GM20431 (cell line): ENCODE data around the gene SBF2.
"Not testable (repeated sequence)": the region's sequence is repeated elsewhere in the genome, so short reads cannot be mapped to it uniquely, and the experiment has no call there.

Experiments used
- in situ Hi-C: fragments of 300-500 bp; cut with MseI, MboI; formaldehyde crosslinking; loops from one replicate; pipeline ENCODE4 v1.15.0; 2020; ENCODE audit warnings: low sequenced_read_pairs; ENCODE audit not compliant: unreplicated experiment

The SBF2 gene

GRCh38 chr11:10134975-10135481 lies 159.0 kb downstream of the SBF2 start:
- in situ Hi-C loops = loop anchor here (10.0 kb wide), 1 partner anchor 510 kb away; no protein-coding TSS in a partner anchor

- in situ Hi-C loops = loop anchor here (10.0 kb wide), 1 partner anchor 509 kb away; no protein-coding TSS in a partner anchor
Measured at GRCh38 chr11:10134226-10134625, 159.8 kb downstream of the SBF2 start.

DNA sequence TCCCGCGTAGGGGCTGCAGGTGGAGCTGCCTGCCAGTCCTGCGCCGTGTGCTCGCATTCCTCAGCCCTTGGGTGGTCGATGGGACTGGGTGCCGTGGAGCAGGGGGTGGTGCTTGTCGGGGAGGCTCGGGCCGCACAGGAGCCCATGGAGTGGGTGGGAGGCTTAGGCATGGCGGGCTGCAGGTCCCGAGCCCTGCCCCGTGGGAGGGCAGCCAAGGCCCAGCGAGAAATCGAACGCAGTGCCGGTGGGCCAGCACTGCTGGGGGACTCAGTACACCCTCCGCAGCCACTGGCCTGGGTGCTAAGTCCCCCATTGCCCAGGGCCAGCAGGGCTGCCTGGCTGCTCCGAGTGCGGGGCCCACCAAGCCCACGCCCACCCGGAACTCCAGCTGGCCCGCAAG lies 160.8 kb downstream of the SBF2 start:
- in situ Hi-C loops = loop anchor here (10.0 kb wide), 1 partner anchor 508 kb away; no protein-coding TSS in a partner anchor

- in situ Hi-C loops = loop anchor here (10.0 kb wide), 1 partner anchor 506 kb away; no protein-coding TSS in a partner anchor
Measured at GRCh38 chr11:10130875-10131274, 163.1 kb downstream of the SBF2 start.

GRCh38 chr11:10129184-10129583 lies 164.8 kb downstream of the SBF2 start:
- in situ Hi-C loops = not testable (repeated sequence)

- in situ Hi-C loops = no loop called here
Measured at GRCh38 chr11:10125522-10126133, 168.4 kb downstream of the SBF2 start.

GRCh38 chr11:10122326-10123197 lies 171.5 kb downstream of the SBF2 start:
- in situ Hi-C loops = no loop called here

GRCh38 chr11:10118865-10119264 lies 175.2 kb downstream of the SBF2 start:
- in situ Hi-C loops = no loop called here

- in situ Hi-C loops = no loop called here
Measured at GRCh38 chr11:10117709-10118351, 176.2 kb downstream of the SBF2 start.

DNA sequence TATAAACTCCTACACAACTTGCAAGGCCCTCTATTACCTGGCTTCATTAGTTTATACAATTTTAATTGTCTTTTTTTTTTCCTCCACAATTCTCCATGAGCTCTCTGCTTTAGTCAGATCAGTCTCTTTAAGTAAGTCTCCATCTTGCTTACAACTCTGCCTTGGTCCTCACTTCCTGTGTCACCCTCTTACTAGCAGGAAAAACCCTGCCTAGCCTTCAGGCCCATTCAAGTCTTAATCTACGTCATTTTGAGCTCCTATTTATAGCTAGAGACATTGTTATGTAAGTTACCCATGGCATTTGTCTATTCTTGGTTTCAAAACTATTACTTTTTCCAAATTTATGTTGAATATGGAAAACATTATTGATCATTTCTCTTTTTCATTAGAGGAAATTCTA lies 177.4 kb downstream of the SBF2 start:
- in situ Hi-C loops = no loop called here

- in situ Hi-C loops = no loop called here
Measured at GRCh38 chr11:10114593-10115404, 179.2 kb downstream of the SBF2 start.

GRCh38 chr11:10113852-10114251 lies 180.2 kb downstream of the SBF2 start:
- in situ Hi-C loops = no loop called here

DNA sequence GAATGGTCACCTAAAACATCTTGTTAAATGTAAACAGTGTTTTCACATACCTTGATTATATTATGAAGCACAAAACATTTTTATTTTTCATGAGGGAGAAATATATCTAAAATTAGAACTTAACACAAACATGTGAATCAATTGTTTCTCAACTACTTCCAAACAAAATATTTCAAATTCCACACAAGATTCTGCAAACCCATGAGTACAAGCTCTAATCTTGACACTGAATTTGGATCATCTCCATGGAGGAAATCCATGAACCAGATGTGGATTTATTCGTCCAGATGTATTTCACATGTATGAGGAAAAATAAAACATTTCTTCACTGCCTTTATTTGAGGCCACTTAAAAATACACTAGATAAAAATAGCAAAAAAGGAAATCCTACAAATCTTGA lies 184.2 kb downstream of the SBF2 start:
- in situ Hi-C loops = no loop called here

DNA sequence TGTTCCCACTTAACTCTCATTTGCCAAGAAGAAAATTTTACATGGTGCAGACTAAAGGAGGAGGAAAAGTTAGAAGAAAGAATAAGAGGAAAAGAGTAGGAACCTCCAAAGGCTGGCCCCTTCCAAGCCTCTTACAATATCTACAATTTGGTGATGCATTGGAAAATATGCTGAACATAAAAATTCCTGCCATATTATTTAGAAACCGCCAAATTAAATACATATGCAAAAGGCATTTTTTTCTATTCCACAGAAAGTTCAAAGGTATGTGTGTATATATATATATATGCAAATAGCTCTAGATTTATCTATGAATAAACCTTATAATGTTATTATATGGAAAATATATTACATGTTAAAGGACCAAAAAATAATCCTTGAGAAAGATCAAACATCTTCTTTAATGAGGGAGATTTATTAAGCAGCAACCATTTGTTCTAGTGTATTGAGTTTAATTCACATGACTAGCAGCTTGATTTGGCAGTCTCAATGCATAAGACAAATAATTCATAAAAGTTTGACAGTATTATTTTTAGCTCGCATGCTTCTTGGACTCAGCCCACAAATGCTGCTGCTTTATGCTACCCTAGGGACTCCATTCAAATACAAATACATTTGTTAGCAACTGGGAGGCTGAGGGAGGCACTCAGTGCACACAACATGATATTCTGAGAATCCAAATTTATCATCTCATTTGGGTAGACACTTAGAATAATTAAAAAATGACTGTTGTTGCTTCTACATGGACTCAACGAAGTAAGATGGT lies 184.9 kb downstream of the SBF2 start:
- in situ Hi-C loops = no loop called here

DNA sequence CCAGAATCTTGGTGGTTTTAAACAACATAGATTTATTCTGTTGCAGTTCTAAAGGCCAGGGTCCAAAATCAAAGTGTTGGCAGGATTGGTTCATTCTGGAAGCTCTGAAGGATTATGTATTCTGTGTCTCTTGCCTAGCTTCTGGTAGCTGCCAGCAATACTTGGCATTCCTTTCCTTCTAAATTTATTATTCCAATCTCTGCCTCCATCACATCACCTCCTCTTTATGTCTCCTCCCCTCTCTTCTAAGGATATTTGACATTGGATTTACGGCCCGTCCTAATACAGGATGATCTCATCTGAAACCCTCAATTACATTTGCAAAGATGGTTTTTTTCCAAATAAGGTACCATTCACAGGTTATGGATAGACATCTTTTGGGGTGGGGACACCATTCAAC lies 186.5 kb downstream of the SBF2 start:
- in situ Hi-C loops = no loop called here

DNA sequence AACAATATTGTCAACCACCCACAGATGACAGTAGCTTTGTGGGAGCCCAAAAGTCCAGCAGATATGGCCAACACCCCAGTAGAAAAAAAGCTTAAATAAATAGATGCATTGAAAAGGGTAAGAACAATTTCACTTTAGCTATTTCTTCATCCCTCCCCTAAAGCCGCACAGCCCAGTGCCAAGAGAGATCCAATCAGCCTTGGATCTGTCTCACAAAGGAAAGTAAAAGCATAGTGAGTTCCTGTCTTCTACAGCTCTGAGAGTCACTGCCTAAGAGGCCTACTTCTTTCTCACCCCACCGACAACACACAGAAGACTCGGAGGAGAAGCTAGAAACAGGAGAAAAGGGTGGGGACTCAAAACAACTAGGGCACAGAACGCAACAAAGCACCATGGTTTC lies 196.4 kb downstream of the SBF2 start:
- in situ Hi-C loops = no loop called here

DNA sequence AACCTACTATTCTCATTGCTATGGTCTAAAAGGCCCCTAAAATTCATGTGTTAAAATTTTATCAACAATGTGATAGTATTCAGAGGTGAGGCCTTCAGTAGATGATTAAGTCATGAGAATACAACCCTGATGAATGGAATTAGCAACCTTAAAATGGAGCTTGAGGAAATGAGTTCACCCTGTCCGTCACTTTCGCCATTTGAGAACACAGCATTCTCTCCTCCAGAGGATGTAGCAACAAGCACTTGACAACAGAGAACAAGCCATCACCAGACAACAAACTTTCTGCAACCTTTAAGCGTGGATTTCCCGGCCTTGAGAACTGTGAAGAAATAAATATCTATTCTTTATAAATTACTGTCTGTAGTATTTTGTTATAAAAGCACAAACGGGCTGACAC lies 197.0 kb downstream of the SBF2 start:
- in situ Hi-C loops = no loop called here

- in situ Hi-C loops = no loop called here
Measured at GRCh38 chr11:10095412-10096208, 198.4 kb downstream of the SBF2 start.
